ENCODE measurements around the gene OR2Y1.
"Not testable (repeated sequence)": the region's sequence is repeated elsewhere in the genome, so short reads cannot be mapped to it uniquely, and the experiment has no call there.

OR2Y1 gene

DNA sequence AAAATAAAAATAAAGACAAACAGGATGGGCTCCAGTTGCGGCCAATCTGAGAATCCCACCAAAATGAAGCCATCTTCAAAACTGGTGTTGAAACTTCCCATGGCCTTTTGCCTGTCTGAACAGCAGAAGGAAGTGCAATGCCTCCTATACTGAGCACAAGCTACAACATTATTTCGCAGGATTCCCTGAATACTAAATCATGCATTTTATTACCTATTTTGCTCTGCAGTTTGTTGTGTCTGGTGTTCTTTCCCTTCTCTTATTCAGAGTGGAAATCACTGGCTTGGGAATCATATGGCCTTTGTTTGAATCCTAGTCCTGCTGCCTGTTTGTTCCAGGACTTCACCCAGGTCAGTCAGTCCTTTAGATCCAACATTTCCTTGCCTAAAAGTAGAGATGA lies at the start of gene OR2Y1:
Gene OR2Y1 (minus strand): TSS at position 101 of the 400 bp plus-strand sequence. CDS start 0 bp downstream, at position 101.
- DNase-seq: no peak

- not testable (repeated sequence) for DNase-seq
These were observed 49.0 kb upstream of the OR2Y1 start for GRCh38 chr5:180788651-180789410.

GRCh38 chr5:180787711-180788431 lies 48.0 kb upstream of the OR2Y1 start:
- DNase-seq: no peak

- no peak for DNase-seq
These were observed 46.9 kb upstream of the OR2Y1 start for GRCh38 chr5:180786531-180787398.

- DNase-seq: no peak
These were observed 46.0 kb upstream of the OR2Y1 start for GRCh38 chr5:180785794-180786221.

DNA sequence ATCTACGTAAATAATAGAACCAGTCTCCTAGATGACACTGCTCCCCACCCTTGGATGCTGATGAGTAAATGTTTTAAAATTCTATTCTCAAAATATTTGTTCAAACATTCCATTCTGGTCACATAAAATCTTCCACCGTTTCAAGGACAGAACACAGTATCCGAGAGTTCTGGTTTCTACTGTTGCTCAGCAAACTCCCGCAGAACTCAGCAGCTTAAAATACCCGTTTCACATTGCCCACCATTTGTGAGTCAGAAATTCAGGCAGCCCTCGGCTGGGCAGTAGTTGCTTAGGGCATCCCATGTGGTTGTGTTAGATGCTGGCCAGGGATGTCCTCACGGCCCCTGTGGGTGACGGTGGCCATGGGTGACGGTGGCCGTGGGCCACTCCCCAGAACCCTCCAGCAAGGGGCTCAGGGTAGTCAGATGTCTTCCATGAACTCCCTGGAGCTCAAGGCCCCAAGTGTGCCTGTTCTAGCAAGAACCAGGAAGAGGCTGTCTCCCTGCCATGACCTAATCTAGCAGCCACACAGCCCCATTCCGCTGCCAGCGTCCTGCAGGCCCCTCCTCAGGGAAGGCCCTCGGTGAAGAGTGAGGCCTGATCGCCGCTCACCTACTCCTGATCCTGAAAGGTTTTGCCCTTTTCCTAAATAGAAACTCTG lies 45.4 kb upstream of the OR2Y1 start:
- no peak for DNase-seq

DNA sequence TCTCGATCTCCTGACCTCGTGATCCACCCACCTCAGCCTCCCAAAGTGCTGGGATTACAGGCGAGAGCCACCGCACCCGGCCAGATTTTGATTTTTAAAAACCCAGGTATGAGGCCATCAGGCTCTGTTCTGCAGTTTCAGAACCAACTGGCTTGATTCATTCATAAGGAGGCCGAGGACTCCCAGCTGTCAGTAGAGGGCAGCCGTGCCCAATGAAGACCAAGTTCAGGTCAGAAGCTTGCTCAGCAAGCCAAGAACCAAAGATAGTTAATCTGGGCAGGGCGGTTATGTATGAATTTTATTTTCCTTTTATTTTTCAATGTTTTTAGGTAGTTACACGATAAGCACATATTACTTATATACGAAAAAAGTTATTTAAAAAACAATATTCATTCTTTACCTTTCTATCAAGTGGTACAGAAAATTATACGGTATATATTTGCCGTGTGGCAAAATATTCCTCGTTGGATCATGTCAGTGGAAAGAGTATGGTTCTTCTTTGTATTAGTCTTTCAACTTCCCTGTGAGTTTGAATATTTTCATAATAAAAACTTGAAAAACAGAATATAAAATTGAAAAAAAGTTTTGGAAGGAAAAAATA lies 44.7 kb upstream of the OR2Y1 start:
- no peak for DNase-seq

DNA sequence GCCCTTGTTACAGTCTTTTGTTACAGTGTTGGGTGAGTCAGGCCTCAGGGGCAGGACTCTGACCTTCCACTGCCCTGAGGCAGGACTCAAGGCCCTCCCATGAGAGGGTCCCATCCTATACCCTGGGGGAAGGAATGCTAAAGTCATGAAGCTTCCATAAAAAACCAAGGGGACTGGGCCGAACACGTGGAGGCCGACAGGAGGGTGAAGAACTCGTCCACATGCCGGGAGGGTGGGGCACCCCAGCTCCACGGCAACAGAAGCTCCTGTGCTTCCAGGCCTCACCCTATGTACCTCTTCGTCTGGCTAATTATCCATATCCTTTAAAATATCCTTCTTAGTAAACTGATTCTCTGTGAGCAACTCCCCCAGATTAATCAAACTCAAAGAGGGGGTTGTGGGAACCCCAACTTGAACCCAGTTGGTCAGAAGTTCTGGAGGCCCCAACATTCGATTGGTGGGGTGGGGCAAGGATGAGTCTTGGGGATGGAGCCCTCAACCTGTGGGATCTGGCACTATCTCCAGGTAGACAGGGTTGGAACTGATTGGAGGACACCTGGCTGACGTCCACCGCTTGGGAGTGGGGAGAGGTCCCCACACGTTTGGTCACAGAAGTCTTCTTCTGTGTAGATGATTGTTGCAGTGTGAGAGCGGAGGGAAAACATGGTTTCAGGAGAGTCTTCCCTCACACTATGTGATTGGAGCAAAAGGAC lies 43.6 kb upstream of the OR2Y1 start:
- no peak for DNase-seq

- no peak for DNase-seq
These were observed 42.9 kb upstream of the OR2Y1 start for GRCh38 chr5:180782748-180783147.

DNA sequence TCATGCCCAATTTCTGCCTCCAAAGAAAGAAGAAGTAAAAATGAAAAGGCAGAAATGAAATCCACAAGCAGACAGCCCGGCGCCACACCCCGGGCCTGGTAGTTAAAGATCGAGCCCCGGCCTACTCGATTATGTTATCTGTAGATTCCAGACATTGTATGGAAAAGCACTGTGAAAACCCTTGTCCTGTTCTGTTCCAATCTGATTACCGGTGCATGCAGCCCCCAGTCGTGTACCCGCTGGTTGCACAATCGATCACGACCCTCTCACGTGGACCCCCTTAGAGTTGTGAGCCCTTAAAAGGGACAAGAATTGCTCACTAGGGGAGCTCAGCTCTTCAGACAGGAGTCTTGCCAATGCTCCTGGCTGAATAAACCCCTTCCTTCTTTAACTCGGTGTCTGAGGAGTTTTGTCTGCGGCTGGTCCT lies 42.1 kb upstream of the OR2Y1 start:
- DNase-seq: not testable (repeated sequence)

- no peak for DNase-seq
These were observed 40.2 kb upstream of the OR2Y1 start for GRCh38 chr5:180779985-180780610.

DNA sequence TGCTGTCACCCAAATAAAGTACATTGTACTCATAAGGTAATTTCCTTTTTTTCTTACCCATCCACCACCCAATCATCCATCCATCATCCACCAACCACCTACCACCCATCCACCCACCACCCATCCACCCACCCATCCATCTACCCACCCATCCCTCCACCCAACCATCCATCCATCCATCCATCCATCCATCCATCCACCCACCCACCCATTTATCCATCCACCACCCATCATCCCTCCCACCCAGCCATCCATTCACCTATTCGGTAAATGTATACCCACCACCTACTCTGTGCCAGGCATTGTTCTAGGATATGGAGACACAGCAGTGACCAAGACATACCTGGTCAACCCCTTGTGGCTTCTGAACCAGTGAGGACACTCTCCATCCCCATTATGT lies 37.6 kb upstream of the OR2Y1 start:
- no peak for DNase-seq

DNA sequence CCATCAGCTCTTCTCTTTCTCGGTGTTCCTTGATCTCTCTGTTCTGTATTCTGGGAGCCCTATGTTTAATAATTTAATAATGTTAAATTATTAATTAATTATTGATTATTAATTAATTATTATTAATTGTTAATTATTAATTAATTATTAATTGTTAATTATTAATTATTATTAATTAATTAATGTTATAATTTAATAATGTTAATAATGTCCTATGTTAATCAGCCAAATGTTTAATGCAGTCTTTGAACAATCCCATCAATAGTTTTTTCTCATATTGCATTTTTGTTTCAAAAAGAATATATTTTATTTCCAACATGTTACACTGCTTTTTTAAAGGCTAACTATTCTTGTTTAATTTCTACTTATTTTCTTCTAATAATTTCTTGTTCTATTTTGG lies 36.5 kb upstream of the OR2Y1 start:
- no peak for DNase-seq

DNA sequence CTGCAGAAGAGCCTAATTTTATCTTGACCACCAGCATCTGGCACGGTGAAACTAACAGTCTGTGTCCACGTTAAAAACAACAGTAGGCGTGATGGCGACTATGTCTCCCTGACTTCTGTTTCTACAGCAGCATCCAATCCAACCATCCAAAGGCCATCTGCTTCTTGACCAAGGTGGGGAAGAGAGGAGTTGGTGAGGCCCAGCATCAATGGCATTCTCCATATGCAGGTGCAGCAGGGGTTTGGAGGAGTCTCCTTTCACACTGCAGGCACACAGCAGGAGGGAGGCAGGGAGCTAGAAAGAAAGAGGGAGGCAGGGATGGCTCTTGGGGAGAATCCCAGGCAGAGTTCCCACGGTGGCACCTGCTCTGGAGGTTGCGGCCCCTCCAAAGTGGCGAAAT lies 35.8 kb upstream of the OR2Y1 start:
- DNase-seq: no peak

GRCh38 chr5:180771839-180772238 lies 32.0 kb upstream of the OR2Y1 start:
- DNase-seq: no peak

DNA sequence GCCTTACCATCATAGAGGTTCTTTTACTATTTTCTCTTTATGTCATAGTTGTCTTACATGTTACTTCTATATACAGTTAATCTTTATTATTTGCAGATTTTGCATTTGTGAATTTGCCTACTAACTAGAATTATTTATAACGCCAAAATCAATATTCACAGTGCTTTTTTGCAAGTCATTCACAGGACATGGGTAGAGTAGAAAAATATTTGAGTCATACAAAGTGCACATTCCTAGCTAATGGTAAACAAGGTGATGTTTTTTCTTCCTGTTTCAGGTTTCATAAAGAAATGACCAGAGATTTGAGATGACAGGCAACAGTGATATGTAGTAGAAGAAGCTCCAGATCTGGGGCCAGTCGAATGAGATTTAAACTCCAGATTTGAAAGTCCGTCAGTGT lies 30.0 kb upstream of the OR2Y1 start:
- DNase-seq: no peak

DNA sequence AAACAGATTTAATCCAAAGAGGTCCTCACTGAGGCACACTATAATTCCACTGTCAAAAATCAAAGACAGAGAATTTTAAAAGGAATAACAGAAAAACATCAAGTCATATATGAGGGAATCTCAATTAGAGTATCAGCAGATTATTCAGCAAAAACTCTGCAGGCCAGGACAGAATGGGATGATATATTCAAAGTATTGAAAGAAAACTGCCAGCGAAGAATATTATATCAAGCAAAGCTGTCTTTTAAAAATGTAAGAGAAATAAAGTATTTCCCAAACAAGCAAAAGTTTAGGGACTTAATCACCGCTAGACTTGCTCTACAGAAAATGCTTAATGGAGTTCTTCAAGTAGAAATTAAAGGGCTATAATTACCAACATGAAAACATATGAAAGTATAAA lies 15.7 kb upstream of the OR2Y1 start:
- no peak for DNase-seq

- DNase-seq: no peak
These were observed 4.4 kb upstream of the OR2Y1 start for GRCh38 chr5:180744253-180744652.

DNA sequence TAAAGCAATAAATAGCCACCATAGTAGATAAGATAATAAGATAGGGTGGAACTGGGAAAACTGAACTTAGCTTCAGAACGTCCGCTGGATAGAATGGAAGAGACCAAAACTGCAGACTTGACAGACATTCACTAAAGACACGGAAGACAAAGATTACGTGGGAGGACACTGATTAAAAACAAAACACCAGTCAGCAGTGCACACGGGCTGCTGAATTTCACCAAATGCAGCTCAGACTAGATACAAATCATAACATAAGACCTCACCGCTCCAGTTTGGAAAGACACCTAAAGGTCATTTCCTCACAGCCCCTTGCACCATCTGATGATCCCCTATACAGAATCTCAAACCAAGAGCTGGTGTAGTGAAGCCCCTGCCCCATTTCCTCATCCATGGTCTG lies 2.9 kb upstream of the OR2Y1 start:
- DNase-seq: no peak

GRCh38 chr5:180740953-180741352 lies 1.1 kb upstream of the OR2Y1 start:
- not testable (repeated sequence) for DNase-seq

GRCh38 chr5:180739271-180739670 lies 587 bp downstream of the OR2Y1 start:
- DNase-seq: no peak

Data from NCI-H1105 (cell line).